ENCODE results near the gene TRIM75.
"Not testable (repeated sequence)": the region's sequence is repeated elsewhere in the genome, so short reads cannot be mapped to it uniquely, and the experiment has no call there.

The TRIM75 gene

DNA sequence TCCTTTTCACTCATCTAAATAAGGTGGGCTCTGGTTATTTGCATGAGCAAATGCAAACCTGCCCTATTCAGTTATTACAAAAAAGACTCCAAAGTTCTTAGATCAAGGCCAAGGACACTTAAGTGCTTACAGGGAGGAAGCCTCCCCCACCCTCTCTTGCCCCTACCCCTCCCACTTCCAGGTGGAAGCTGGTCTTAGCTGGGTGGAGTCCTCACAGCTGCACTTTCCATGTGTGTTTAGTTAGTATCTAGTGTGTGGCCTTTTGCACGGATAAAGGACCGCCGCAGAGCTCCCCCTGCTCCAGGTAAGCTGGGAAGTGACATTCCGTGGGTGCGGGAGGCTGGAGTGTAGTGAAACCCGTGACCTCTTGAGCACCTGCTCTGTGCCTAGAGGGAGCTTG is at the start of gene TRIM75:
TSS of gene TRIM75 (plus strand) at position 222 of the 400 bp plus-strand sequence. CDS start 5,282 bp downstream, outside the sequence.
- no peak for DNase-seq

DNA sequence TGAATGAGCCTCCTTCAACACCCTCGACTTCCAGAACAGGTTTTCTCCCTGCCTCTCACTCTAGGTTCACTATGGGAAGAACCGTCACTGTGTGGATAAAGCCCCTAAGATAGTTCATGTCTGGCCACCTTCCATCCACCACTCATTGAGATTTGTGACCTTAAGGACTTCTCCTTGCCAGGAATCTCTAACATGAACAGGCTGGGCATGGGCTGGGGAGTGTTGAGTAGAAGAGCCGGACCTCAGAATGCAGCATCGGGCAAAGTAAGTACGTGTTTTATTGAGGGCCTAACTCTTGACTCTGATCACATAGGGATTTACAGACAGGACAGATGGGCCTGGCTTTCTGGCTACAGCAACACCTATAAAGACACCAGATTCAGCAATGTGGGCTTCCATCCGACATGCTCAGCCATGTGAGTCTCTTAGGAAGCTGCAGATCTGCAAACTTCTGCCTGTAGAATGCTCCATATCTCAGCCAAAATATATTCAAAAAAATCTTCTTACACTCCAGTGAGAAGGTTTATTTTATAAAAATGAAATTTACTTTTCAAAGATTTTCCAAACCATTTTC is 48.2 kb upstream of the TRIM75 start:
- no peak for DNase-seq

DNA sequence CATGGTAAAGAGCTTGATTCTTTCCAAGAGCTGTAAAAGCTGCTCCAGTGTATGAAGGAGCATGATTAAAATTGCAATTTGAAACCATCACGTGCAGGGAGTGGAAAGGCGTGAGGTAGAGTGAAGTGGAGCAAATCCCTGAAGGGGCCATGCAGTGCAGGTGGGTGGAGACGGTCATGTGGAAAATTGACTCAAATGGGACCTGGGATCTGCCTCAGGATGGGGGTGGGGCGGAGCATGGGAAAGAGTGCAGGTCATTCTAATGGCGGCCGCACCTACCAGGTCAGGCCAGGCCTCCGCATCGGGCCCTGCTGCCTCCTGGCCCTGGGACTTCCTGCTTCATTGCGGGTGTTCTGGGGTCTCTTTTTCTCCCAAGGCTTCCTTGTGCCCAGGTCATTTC is 47.2 kb upstream of the TRIM75 start:
- DNase-seq: no peak

DNA sequence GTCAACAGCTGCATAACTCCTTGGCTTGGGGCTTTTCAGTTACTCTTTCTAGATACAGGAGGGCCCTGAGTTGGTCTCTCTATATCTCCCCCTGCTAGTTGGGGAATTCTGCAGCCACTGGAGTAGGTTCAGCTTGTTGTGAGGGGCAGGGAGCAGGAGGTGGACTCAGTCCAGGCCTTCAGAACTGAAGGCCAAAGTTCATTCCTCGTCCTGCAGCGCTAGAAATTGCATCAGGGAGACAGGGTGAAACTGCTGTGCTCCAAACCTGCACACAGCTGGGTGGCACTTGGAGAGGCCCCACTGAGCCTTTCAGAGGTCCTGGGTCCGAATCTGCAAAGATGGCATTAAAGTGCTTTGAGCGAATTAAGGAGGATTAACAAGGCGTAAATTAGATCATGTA is 46.8 kb upstream of the TRIM75 start:
- DNase-seq: no peak

DNA sequence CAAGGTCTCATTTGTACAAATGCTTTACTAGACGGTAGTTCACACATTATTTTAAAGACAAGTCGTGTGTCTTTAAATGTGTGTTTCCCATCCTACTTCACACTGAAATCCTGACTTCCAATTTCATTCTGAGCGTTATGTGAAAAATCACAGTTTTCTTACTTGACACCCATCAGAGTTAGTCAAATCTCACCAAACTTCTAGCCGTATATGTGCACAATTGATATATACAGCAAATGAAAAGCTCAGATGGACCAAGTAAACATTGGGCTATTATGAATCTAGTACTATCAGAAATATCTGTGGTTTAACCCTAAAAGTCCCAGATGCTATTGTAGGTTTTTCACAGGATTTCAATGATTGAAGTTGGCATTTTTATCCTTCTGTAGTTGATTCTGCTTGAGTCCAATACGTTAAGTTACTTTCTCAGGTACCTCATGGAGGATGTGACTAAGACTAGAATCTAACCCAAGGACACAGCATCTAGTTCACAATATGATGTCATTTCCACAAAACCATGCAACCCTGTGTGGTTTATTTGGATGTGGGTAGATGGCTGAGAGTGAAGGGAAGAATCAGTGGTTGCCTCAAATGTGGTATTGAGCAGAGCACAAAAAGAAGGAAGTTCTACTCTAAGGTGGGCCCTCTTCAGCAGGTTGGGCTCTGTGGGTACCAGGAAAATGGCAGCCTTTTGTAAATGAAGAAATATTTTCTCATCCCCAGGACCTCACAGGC is 44.0 kb upstream of the TRIM75 start:
- no peak for DNase-seq

DNA sequence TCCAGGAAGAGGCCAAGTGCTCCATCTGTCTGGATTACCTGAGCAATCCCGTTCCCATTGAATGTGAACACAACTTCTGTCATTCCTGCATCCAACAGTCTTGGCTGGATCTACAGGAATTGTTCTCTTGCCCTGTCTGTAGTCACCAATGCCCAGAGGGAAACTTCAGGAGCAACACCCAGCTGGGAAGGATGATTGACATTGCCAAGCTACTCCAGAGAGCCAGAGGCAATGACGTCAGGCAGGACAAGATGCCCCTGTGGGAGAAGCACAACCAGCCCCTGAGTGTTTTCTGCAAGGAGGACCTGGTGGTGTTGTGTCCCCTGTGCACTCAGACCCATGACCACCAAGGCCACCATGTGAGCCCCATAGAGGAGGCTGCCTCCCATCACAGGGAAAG is 43.2 kb upstream of the TRIM75 start:
- no peak for DNase-seq

DNA sequence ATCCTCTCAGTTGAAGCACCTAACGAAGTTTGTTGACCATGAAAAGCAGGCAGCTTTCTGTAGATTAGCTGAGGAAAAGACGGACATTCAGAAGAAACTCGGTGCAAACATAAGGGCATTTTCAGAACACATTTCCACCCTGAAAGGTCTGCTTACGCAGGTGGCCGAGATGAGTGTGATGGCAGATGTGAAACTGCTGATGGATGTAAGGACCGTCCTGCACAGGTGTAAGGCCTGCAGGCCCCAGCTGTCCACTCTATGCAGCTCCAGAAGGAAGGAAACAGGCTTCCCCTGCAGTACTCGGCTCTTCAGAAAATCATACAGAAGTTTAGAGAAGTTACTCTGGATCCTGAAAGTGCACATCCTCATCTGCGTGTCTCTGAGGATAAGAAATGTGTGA is 42.7 kb upstream of the TRIM75 start:
- DNase-seq: no peak

DNA sequence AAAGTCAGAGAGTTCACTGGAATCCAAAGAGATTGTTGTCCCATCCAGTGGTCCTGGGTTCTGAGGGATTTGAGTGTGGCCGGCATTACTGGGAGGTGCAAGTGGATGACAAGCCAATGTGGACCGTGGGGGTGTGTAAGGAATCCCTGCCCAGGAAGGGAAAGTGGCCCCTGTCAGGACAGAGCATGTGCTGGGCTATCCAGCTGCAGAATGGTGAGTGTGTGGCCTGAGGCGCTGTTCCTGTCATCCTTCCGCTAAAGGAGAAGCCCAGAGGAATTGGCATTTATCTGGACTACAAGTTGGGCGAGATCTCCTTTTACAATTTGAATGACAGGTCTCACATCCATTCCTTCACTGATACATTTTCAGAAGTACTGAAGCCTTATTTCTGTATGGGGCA is 42.3 kb upstream of the TRIM75 start:
- DNase-seq: no peak

DNA sequence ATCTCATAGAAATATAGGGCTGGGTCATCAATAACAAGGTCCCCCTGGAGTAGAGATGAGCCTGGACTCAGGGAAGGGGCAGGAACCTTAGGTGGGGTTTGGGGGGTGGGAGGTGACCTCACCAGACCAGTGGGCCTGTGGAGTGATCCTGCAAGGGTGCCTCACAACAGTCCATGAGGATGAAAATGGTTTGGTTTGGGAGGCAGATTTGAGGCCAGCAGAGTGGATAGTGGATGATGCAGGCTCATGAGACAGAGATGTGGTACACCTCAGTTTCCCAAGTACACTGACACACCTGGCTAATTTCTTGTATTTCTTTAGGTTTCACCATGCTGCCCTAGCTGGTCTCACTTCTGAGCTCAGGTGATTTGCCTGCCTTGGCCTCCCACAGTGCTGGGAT is 40.0 kb upstream of the TRIM75 start:
- DNase-seq: no peak

DNA sequence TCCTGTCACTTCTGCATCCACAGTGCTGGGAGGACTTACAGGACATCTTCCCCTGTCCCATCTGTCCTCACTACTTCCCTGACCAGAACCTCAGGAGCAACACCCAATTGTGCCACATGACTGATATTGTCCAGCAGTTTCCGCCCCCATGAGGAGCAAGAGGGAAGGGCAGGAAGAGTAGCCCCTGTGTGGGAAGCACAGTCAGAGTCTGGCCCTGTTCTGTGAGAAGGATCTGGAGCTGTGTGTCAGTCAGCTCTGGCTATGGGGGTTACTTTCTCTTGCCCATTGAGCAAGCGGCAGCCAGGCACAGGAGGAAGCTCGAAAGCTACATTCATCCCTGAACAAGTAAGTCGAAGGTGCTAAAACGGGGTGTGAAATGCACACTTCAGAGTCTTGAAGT is 36.7 kb upstream of the TRIM75 start:
- DNase-seq: no peak

DNA sequence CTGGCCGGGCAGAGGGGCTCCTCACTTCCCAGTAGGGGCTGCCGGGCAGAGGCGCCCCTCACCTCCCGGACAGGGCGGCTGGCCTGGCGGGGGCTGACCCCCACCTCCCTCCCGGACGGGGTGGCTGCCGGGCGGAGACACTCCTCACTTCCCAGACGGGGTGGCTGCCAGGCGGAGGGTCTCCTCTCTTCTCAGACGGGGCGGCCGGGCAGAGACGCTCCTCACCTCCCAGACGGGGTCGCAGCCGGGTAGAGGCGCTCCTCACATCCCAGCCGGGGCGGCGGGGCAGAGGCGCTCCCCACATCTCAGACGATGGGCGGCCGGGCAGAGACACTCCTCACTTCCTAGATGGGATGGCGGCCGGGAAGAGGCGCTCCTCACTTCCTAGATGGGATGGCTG is 33.7 kb upstream of the TRIM75 start:
- not testable (repeated sequence) for DNase-seq

DNA sequence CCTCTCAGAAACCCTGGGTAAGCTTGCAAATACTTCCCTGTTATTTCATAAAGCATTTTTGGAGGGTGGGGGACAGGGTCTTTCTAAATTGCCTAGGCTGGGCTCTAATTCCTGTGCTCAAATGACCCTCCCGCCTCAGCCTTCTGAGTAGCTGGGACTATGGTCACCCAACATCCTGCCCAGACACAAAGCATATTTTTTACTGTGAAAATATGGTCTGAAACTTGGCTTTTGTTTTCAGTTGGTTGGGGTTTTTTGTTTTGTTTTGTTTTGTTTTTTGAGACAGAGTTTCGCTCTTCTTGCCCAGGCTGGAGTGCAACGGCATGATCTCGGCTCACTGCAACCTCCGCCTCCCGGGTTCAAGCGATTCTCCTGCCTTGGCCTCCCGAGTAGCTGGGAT is 27.9 kb upstream of the TRIM75 start:
- not testable (repeated sequence) for DNase-seq

DNA sequence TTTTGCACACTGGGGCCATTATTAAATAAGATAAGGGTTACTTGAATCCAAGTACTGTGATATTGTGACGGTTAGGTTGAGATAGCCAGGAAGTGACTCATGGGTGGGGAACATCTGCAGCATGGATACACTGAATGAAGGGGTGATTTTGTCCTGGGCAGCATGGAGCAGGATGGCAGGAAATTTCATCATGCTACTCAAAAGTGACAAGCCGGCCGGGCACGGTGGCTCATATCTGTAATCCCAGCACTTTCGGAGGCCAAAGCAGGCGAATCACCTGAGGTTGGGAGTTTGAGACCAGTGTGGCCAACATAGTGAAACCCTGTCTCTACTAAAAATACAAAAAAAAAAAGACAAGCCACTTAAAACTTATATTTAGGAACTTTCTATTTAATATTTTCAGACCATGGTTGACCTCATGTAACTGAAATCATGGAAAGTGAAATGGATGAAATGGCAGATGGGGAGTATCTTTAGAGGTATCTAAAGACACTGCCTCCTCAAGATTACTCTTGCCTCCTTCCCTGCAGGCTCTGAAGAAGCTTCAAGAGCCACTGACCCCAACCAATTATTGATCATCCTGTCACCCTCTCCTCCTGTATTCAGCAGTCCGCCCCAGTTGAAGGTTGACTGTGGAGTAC is 25.8 kb upstream of the TRIM75 start:
- no peak for DNase-seq

DNA sequence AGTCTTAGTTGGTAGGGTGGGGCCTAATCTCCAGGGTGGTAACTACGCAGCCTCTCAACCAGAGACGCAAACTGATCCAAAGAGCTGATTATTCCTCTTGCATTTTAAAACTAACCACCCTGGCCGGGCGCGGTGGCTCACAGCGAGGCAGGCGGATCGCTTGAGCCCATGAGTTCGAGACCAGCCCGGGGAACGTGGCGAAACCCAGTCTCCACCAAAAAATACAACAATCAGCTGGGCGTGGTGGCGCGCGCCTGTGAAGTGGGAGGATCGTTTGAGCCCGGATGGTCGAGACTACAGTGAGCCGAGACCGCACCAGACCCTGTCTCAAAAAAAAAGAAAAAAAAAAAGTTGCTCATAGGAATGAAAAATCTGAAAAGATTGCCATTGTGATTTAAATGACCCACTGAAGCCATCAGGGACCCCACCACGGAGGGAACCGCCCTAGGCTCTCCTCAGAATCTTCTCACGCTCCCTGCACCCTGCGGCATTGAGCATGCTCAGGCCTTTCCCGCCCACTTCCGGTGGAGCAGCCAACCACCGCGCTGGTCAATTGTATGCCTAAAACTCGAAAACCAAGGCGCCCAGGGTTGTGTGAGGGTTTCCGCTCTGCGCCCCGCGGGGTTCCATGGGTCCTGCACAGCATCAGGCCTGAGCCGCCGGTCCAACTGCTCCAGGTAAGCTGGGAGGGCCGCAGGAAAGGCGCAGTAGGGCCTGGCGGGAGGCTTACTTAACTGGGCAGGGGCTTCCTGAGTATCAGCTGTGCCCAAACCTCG is 22.0 kb upstream of the TRIM75 start, which contains the start of gene TRIM60:
TSS of gene TRIM60 (plus strand) at position 564 of the 776 bp plus-strand sequence. CDS start 8,074 bp downstream, outside the sequence.
- no peak for DNase-seq

DNA sequence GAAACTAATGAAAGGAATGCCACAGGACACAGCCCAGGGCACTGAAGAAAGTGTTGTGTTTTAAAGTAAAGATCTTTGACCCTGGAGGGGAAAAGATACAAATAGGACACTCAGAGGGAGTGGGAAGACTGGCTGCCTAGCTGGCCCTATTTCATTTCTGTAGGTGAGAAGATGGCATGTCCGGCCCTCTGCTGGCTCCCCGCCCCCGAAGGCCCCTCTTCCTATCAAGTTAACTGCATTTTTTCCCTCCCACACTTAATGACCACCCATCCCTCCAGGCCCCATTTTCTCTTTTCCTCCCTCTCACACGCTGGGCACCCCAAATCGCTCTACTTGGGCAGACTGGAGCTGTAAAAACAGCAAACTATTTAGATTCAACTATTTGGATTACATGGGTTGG is 5.5 kb upstream of the TRIM75 start:
- DNase-seq: no peak

DNA sequence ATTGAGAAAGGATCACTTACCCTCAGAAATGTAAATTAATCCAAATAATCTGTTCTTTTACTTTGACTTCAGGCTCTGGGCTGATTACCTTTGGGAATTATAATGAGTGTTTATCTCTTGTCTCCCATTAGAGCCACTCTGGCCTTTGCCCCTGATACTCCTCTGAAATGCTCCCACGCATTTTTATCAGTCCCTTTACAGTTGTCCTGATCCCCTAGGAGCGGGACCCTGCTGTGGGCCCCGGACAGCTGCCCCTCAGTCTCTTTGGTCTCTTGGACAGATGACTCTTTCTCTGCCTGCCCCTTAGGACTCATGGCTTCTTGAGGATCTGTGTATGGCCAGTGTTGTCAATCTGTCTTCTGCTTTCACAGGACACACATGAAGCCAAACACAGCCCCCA is 1.0 kb upstream of the TRIM75 start:
- no peak for DNase-seq

DNA sequence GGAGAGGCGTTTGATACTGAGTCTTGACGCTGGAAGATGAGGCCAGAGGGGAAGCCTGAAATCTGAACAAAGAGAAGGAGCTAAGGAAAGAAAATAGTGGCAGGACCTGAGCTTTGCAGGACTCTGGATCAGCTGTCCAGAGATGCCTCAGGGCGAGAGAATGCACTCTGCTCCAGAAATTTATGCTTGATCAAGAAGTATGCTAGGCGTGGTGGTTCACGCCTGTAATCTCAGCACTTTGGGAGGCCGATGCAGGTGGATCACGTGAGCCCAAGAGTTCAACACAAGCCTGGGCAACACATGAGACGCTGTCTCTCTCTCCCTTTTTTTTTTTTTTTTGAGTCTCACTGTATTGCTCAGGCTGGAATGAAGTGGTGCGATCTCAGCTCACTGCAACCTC is 1.9 kb downstream of the TRIM75 start:
- DNase-seq: no peak

DNA sequence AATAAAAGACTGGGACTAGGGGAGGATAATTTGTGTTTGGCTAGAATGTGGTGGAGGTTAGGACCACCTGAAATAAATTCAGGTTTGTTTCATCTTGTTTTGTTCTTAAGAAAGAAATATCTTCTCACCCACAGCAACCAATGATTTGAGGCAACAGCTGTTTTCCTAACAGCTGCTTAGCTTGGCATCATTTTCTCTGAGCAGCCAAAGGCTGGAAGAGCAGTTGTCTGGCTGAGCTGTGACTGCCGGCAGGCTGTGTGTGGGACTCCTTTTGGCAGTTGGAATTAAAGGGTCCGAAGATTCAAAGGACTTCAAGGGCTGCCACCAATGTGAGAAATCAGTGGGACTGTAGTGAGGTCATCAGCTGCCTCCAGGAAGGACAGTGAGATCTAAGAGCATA is 5.0 kb downstream of the TRIM75 start:
- no peak for DNase-seq

DNA sequence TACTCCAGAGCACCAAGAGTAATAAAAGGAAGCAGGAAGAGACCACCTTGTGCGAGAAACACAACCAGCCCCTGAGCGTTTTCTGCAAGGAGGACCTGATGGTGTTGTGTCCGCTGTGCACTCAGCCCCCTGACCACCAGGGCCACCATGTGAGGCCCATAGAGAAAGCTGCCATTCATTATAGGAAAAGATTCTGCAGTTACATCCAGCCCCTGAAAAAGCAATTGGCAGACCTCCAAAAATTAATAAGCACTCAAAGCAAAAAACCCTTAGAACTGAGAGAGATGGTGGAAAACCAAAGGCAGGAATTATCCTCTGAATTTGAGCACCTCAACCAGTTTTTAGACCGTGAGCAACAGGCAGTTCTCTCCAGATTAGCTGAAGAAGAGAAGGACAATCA is 5.7 kb downstream of the TRIM75 start:
- DNase-seq: no peak

DNA sequence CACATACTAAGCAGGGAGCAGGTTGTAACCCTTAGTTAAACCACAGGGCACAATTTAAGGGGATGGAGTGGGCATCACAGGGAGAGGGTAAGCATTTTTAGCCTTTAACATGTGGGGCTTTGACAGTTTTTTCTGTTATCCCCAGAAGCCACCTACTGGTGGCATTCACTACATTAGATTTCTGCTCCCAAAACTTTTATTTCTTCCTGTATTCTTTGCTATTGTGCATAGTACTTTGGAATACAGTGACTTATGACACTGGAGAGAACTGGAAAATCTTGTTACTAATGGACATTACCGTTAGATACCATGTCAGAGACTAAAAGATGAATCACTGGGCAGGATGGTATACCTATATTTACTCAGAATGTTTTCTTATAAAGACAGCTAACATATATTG is 7.3 kb downstream of the TRIM75 start:
- DNase-seq: no peak

DNA sequence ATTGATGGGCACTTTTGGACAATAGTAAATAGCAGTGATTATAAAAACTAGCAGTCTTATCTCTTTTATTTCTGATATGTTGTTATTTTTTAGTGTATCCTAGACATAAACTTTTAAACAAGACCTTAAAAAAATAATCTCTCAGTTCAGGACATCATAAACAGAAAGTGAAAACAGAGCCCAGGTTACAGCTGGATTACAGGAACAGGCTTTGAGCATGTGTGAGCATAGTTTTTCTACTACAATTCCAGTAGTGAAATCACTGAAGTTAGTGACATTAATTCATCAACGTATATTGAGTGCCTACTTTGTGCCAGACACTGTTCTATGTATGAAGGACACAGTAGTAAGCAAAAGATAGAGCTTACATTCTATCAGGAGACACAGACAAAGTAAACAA is 16.9 kb downstream of the TRIM75 start:
- DNase-seq: no peak

DNA sequence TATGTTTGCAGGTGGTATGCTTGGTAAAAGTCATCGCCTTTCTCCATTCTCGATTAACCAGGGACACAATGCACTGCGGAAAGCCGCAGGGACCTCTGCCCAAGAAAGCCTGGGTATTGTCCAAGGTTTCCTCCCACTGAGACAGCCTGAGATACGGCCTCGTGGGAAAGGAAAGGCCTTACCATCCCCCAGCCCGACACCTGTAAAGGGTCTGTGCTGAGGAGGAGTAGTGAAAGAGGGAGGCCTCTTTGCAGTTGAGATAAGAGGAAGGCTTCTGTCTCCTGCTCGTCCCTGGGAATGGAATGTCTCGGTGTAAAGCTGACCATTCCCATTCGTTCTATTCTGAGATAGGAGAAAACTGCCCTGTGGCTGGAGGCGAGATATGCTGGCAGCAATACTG is 19.7 kb downstream of the TRIM75 start:
- DNase-seq: not testable (repeated sequence)

DNA sequence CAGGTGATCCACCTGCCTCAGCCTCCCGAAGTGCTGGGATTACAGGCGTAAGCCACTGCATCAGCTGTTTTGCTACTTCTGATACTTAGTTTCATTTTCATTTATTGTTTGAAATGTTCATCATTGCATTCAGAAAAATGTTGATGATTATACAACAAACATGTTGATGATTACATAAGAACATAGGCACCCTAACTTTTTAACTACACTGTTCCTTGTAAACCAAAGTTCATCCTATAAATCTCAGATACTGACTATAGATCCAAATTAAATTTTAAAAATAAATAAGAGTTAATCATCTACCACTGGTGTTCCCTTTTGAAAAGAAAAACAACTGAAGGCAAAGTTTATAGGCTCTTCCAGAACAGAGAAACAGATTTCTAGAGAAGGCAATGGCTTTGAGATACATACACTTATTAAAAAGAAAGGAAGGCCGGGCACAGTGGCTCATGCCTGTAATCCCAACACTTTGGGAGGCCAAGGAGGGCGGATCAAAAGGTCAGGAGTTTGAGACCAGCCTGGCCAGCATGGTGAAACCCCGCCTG is 23.4 kb downstream of the TRIM75 start:
- DNase-seq: no peak
